Fibroblast of pulmonary artery (primary cell): ENCODE results near the gene EFTUD2.
A peak's percentile ranks its signal among the peaks of the same experiment; 100 is the strongest.

Experiments used
- DNase-seq: peaks from one replicate; pipeline ENCODE4 v3.0.0-alpha.2; 2010; ENCODE audit warnings: low read depth
- H3K4me3 ChIP-seq: replicated peaks from 2 replicates; pipeline ENCODE4 v1.5.1; 2011; ENCODE audit warnings: low read depth, mild to moderate bottlenecking, control low read depth, low read length, moderate library complexity
- CTCF ChIP-seq: IDR thresholded peaks from 2 replicates; pipeline ENCODE4 v1.5.1; 2011; ENCODE audit warnings: mild to moderate bottlenecking, control low read depth, low read length, inconsistent platforms; ENCODE audit errors: missing control alignments

Gene EFTUD2

GRCh38 chr17:44940317-44940716, 41.1 kb upstream of the EFTUD2 start:
- H3K4me3 ChIP-seq = no peak overlapping the region
- DNase-seq = peak; percentile 69
- no peak for TF ChIP-seq CTCF

GRCh38 chr17:44935116-44935515, 35.9 kb upstream of the EFTUD2 start:
- DNase-seq = no peak
- H3K4me3 ChIP-seq = no peak overlapping the region
- no peak for TF ChIP-seq CTCF

- DNase-seq = no peak
- no peak overlapping the region for H3K4me3 ChIP-seq
- no peak for TF ChIP-seq CTCF
These were observed 35.5 kb upstream of the EFTUD2 start for GRCh38 chr17:44934745-44935105.

- no peak for TF ChIP-seq CTCF
- DNase-seq = no peak
- no peak overlapping the region for H3K4me3 ChIP-seq
These were observed 34.8 kb upstream of the EFTUD2 start for GRCh38 chr17:44933824-44934744.

- TF ChIP-seq CTCF = no peak
- DNase-seq = no peak
- H3K4me3 ChIP-seq = no peak overlapping the region
These were observed 33.5 kb upstream of the EFTUD2 start for GRCh38 chr17:44932787-44933097.

GRCh38 chr17:44932096-44932786, 33.0 kb upstream of the EFTUD2 start:
- no peak for DNase-seq
- TF ChIP-seq CTCF = no peak
- H3K4me3 ChIP-seq = no peak overlapping the region
